H1 (cell line): ENCODE results near the gene TCP11. TPM values are rescaled to one million over a fixed set of nuclear protein-coding genes. Genes with fewer than 3 reads are reported as not detected.

Source experiments
- CTCF ChIA-PET: fragments of 300-600 bp; sonication (Branson Sonifier 250); formaldehyde crosslinking; loops from one replicate; lab custom pipeline; 2021; ENCODE audit not compliant: partially characterized antibody; lab: Charles Lee
- POLR2A ChIA-PET: fragments of 300-600 bp; sonication (Branson Sonifier 250); formaldehyde crosslinking; loops from one replicate; lab custom pipeline; 2021; ENCODE audit warnings: inconsistent platforms; ENCODE audit not compliant: partially characterized antibody; lab: Charles Lee
- DNase-seq, 2 experiments: peaks; one replicate each; pipeline versions ENCODE4 v3.0.0 to v3.0.0-alpha.2; 2010 to 2022; ENCODE audit warnings: low spot score in 2 of 2, low read depth in 1 of 2, mixed read lengths in 1 of 2
- FAIRE-seq: peaks from 2 replicates; lab custom pipeline; 2011; peaks lifted over from hg19 to GRCh38; lab: Jason Lieb, UNC
- H2AFZ ChIP-seq: 2 replicates; pipeline ENCODE4 v1.8.1; 2012; ENCODE audit warnings: low read length, inconsistent platforms
- H2AK5ac ChIP-seq: 2 replicates; pipeline ENCODE4 v1.6.1; 2013; ENCODE audit warnings: low read depth, low read length
- H2BK120ac ChIP-seq: replicated peaks from 2 replicates; pipeline ENCODE3; 2013; ENCODE audit warnings: low read depth, low read length, inconsistent platforms
- H2BK12ac ChIP-seq: 2 replicates; pipeline ENCODE4 v1.6.1; 2013; ENCODE audit warnings: low read depth, low read length
- H2BK15ac ChIP-seq: 2 replicates; pipeline ENCODE4 v1.6.1; 2013; ENCODE audit warnings: low read length
- H2BK20ac ChIP-seq: 2 replicates; pipeline ENCODE4 v1.6.1; 2013; ENCODE audit warnings: low read length
- H2BK5ac ChIP-seq: 2 replicates; pipeline ENCODE4 v1.6.1; 2013; ENCODE audit warnings: low read depth, low read length
- H3K14ac ChIP-seq: 2 replicates; pipeline ENCODE4 v1.6.1; 2013; ENCODE audit warnings: inconsistent platforms; ENCODE audit not compliant: insufficient read length
- H3K18ac ChIP-seq: 2 replicates; pipeline ENCODE4 v1.6.1; 2013; ENCODE audit warnings: low read length; ENCODE audit errors: extremely low read depth
- H3K23ac ChIP-seq: 2 replicates; pipeline ENCODE4 v1.6.1; 2013; ENCODE audit warnings: inconsistent platforms; ENCODE audit not compliant: insufficient read length
- H3K23me2 ChIP-seq: 2 replicates; pipeline ENCODE4 v1.6.1; 2013; ENCODE audit warnings: low read depth, low read length
- H3K27ac ChIP-seq: 2 replicates; pipeline ENCODE4 v1.6.1; 2011; ENCODE audit warnings: low read depth, low read length, inconsistent platforms
- H3K27me3 ChIP-seq, 4 experiments: replicated peaks in 1 of 4; 1 replicate in 1 of 4; 2 replicates in 3 of 4; pipeline versions ENCODE4 v1.6.1 to v1.8.1; 2011 to 2013; ENCODE audit warnings: low read length in 3 of 4, mild to moderate bottlenecking in 3 of 4, inconsistent platforms in 2 of 4, mixed read lengths in 2 of 4, moderate library complexity in 1 of 4; ENCODE audit not compliant: control insufficient read depth in 3 of 4, insufficient read depth in 3 of 4; ENCODE audit errors: extremely low read depth in 1 of 4
- H3K36me3 ChIP-seq, 4 experiments: 2 replicates each; pipeline versions ENCODE4 v1.6.1 to v1.8.1; 2011 to 2013; ENCODE audit warnings: mild to moderate bottlenecking in 4 of 4, low read length in 3 of 4, moderate library complexity in 2 of 4, control low read depth in 1 of 4, inconsistent platforms in 1 of 4; ENCODE audit not compliant: insufficient read depth in 4 of 4, control insufficient read depth in 2 of 4
- H3K4ac ChIP-seq: replicated peaks from 2 replicates; pipeline ENCODE3; 2013; ENCODE audit warnings: low read length, low read depth, mixed read lengths, inconsistent platforms; ENCODE audit not compliant: insufficient read length
- H3K4me1 ChIP-seq, 4 experiments: replicated peaks in 1 of 4; 1 replicate in 1 of 4; 2 replicates in 3 of 4; pipeline versions ENCODE4 v1.6.1 to v1.8.1; 2011 to 2013; ENCODE audit warnings: low read length in 3 of 4, inconsistent platforms in 2 of 4, mixed read lengths in 1 of 4; ENCODE audit not compliant: insufficient read depth in 4 of 4, control insufficient read depth in 3 of 4
- H3K4me2 ChIP-seq, 2 experiments: 2 replicates each; pipeline versions ENCODE4 v1.6.1 to v1.8.1; 2011 to 2013; ENCODE audit warnings: low read depth in 2 of 2, low read length in 2 of 2, control low read depth in 1 of 2, inconsistent platforms in 1 of 2, mild to moderate bottlenecking in 1 of 2; ENCODE audit not compliant: insufficient read depth in 1 of 2
- H3K4me3 ChIP-seq, 4 experiments: fragments of 200-600, 300-600 bp in 1 of 4; sonication (generic), shearing (Covaris generic), sonication (Bioruptor Twin) in 1 of 4; 2 replicates each; pipeline versions ENCODE4 v1.5.1 to v1.8.1; 2011 to 2016; ENCODE audit warnings: low read length in 4 of 4, low read depth in 3 of 4, control low read depth in 2 of 4, inconsistent platforms in 2 of 4, mild to moderate bottlenecking in 2 of 4, mixed read lengths in 1 of 4, moderate library complexity in 1 of 4; ENCODE audit not compliant: insufficient read depth in 2 of 4; ENCODE audit errors: extremely low read depth in 1 of 4
- H3K56ac ChIP-seq: replicated peaks from 2 replicates; pipeline ENCODE3; 2013; ENCODE audit warnings: low read depth, mild to moderate bottlenecking, mixed read lengths, low read length, inconsistent platforms; ENCODE audit not compliant: insufficient read length
- H3K79me1 ChIP-seq: 2 replicates; pipeline ENCODE4 v1.6.1; 2013; ENCODE audit warnings: low read depth, low read length, control low read depth
- H3K79me2 ChIP-seq, 2 experiments: 2 replicates each; pipeline versions ENCODE4 v1.6.1 to v1.8.1; 2012 to 2013; ENCODE audit warnings: low read length in 2 of 2, mild to moderate bottlenecking in 2 of 2, inconsistent platforms in 1 of 2; ENCODE audit not compliant: insufficient read depth in 2 of 2, control insufficient read depth in 1 of 2
- H3K9ac ChIP-seq, 4 experiments: replicated peaks in 1 of 4; 1 replicate in 1 of 4; 2 replicates in 3 of 4; pipeline versions ENCODE4 v1.6.1 to v1.8.1; 2011 to 2013; ENCODE audit warnings: low read depth in 3 of 4, low read length in 3 of 4, control low read depth in 2 of 4, mild to moderate bottlenecking in 2 of 4, moderate library complexity in 2 of 4, inconsistent platforms in 1 of 4; ENCODE audit errors: extremely low read depth in 1 of 4
- H3K9me3 ChIP-seq, 2 experiments: 2 replicates each; pipeline versions ENCODE4 v1.6.1 to v1.8.1; 2012 to 2013; ENCODE audit warnings: mild to moderate bottlenecking in 2 of 2, moderate library complexity in 2 of 2, control low read depth in 1 of 2, inconsistent platforms in 1 of 2, low read depth in 1 of 2, low read length in 1 of 2, mixed read lengths in 1 of 2; ENCODE audit not compliant: insufficient read depth in 2 of 2
- H4K20me1 ChIP-seq, 2 experiments: replicated peaks in 1 of 2; 2 replicates each; pipeline versions ENCODE3 to v1.8.1; 2011 to 2013; ENCODE audit warnings: inconsistent platforms in 2 of 2, low read length in 2 of 2, mild to moderate bottlenecking in 1 of 2; ENCODE audit not compliant: insufficient read depth in 2 of 2, control insufficient read depth in 1 of 2
- H4K5ac ChIP-seq: 2 replicates; pipeline ENCODE4 v1.6.1; 2013; ENCODE audit warnings: low read length, low read depth, mixed read lengths, inconsistent platforms; ENCODE audit not compliant: insufficient read length
- H4K8ac ChIP-seq: 2 replicates; pipeline ENCODE4 v1.8.0; 2013; ENCODE audit warnings: mild to moderate bottlenecking, moderate library complexity, low read length, inconsistent platforms; ENCODE audit not compliant: insufficient read depth; ENCODE audit errors: extremely low read depth
- H4K91ac ChIP-seq: replicated peaks from 2 replicates; pipeline ENCODE3; 2013; ENCODE audit warnings: low read length, mixed read lengths, inconsistent platforms; ENCODE audit not compliant: insufficient read length
- CHD1 ChIP-seq: IDR thresholded peaks from 2 replicates; pipeline ENCODE4 v1.6.1; 2012; ENCODE audit warnings: low read depth, low read length, improper control_type of control experiment
- JUN ChIP-seq: IDR thresholded peaks from 2 replicates; pipeline ENCODE4 v1.6.1; 2011; ENCODE audit warnings: low read depth, mild to moderate bottlenecking, improper control_type of control experiment, low read length
- POU5F1 ChIP-seq: IDR thresholded peaks from 2 replicates; pipeline ENCODE4 v1.6.1; 2011; ENCODE audit warnings: low read depth, mild to moderate bottlenecking, low read length, moderate library complexity
- SAP30 ChIP-seq: fragments of 300-600 bp; sonication (generic); IDR thresholded peaks from 2 replicates; pipeline ENCODE4 v1.7.1; 2012; ENCODE audit warnings: low read length, moderate library complexity, mild to moderate bottlenecking, inconsistent platforms; ENCODE audit not compliant: insufficient read depth, insufficient replicate concordance
- WGBS, 2 experiments: shearing (Covaris generic) in 1 of 2; methylation state at CpG; one replicate each; pipeline versions ENCODE4 v1.1.6 to v1.1.7; 2013 to 2015; ENCODE audit warnings: low lambda C conversion rate in 2 of 2, mixed read lengths in 2 of 2, inconsistent platforms in 1 of 2, low coverage in 1 of 2, missing lambda C conversion rate in 1 of 2; ENCODE audit not compliant: insufficient replicate concordance in 2 of 2, insufficient coverage in 1 of 2, insufficient read length in 1 of 2; ENCODE audit errors: extremely low coverage in 1 of 2, missing lambda C conversion rate in 1 of 2; 5-methylcytosine and 5-hydroxymethylcytosine counted together
- polyA plus RNA-seq, 7 experiments: library from polyadenylated mRNA; depleted of rRNA in 3 of 7; stranded (reverse) in 5 of 7; unstranded in 2 of 7; fragments of >200 nt in 5 of 7; fragments of 200-250 nt in 2 of 7; gene quantifications; 1 replicate in 5 of 7; 2 replicates in 1 of 7; 4 replicates in 1 of 7; pipeline versions ENCODE4 v1.2.1 to v1.2.3, GENCODE V29; 2011 to 2013; ENCODE audit warnings: missing spikeins in 2 of 7, mixed read lengths in 2 of 7
- total RNA-seq: library from RNA; stranded (reverse); fragmentation: NEBNext Ultra II Directional; extraction: Animal tissue kit (Norgen Biotek cat#: 25700); gene quantifications from 2 replicates; pipeline ENCODE4 v1.2.1, GENCODE V29; 2021

Gene TCP11
- total and polyA plus RNA-seq, 2 of the 8 experiments (the other 6 are each of a cell fraction or from before 2014, with no cell fraction given) = 0.11 TPM; not detected in 1

DNA sequence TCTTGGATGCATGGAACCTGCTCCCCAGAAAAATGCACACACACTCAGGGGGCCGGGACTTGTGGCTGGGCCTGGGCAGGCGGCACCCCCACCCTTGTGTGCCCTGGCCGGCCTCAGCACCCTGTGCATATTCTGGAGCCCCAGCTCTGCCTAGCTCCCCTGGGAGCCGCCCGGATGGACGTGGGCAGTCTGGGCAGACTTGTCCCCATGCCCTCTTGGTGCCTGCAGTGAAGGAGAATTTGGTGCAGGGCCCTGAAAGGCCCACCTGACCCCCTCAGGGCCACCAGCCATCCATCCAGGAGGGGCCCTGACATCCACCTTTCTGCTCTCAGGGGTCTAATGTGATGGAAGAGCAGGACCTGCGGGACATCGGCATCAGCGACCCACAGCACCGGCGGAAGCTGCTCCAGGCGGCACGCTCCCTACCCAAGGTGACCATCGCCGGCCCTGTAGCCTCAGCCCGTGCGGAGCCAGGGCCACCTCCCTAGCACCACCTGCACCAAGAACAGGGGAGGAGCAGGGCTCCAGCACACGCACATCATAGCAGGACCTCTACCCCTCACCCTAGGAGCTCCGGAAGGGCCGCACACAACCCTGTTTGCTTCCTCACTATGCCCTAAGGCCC, 62.8 kb downstream of the TCP11 start:
- no peak overlapping the region for H2BK12ac ChIP-seq
- POLR2A ChIA-PET = no interaction called here
- no peak overlapping the region for H4K8ac ChIP-seq
- H3K4ac ChIP-seq = no peak overlapping the region
- H3K36me3 ChIP-seq = peaks cover 2 to 11% (median 7%) of the 10 kb centered on the region in 4 experiments; a peak in 7 of 8 replicates
- DNase-seq (no peak), FAIRE-seq (no peak)
- CTCF ChIA-PET = interaction anchor here (0.7 to 8.6 kb wide), 6 partner anchors 8 to 91 kb away, joined by 3 to 52 read pairs (median 7); no protein-coding TSS in a partner anchor
- no peak overlapping the region for H2AK5ac ChIP-seq
- no peak overlapping the region for H3K27ac ChIP-seq
- H3K9ac ChIP-seq = no peak overlapping the region
- H3K23ac ChIP-seq = no peak overlapping the region
- H3K79me1 ChIP-seq = no peaks in the 10 kb centered on the region
- H2BK15ac ChIP-seq = no peak overlapping the region
- H3K27me3 ChIP-seq = no peaks in the 10 kb centered on the region
- H3K4me3 ChIP-seq = no peak overlapping the region
- WGBS, 2 experiments = 94% methylated on average over 19 of the region's 20 CpGs; no CpG with 5 or more reads in 1 of the 2 experiments
- H2BK20ac ChIP-seq = no peak overlapping the region
- TF ChIP-seq POU5F1 = no peak
- TF ChIP-seq JUN = no peak
- TF ChIP-seq SAP30 = no peak
- no peak for TF ChIP-seq CHD1
- H3K23me2 ChIP-seq = no peaks in the 10 kb centered on the region
- no peak overlapping the region for H4K5ac ChIP-seq
- no peak overlapping the region for H2BK5ac ChIP-seq
- no peaks in the 10 kb centered on the region for H3K9me3 ChIP-seq
- H2AFZ ChIP-seq = no peak overlapping the region
- no peaks in the 10 kb centered on the region for H3K79me2 ChIP-seq
- no peak overlapping the region for H4K91ac ChIP-seq
- no peak overlapping the region for H3K56ac ChIP-seq
- H3K14ac ChIP-seq = no peak overlapping the region
- no peak overlapping the region for H2BK120ac ChIP-seq
- no peak overlapping the region for H3K4me2 ChIP-seq
- no peak overlapping the region for H3K18ac ChIP-seq
- H4K20me1 ChIP-seq = no peaks in the 10 kb centered on the region
- H3K4me1 ChIP-seq = peaks cover 0 to 10% (median 4%) of the 10 kb centered on the region in 4 experiments; a peak in 3 of 7 replicates
